ENCODE data around the gene METTL2A.
"Not testable (repeated sequence)": the region's sequence is repeated elsewhere in the genome, so short reads cannot be mapped to it uniquely, and the experiment has no call there.

DNA sequence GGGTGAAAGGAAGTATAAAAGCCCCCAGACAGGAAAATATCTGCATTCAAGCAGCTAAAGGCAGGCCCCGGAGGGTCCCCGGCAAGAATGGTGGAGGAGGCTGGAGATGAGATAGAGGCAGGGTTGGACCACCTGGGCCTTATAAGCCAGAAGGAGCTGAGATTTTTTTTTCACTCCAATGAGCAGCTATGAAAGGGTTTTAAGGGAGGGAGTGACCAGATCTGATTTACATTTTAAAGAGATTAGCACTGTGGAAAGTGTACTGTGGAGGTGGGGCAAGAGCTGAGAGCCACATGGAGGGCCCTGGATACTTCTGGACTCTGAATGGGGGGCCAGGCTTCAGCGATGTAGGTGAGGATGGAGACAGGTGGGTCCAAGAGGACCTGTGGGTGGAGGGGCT lies 40.7 kb downstream of the METTL2A start:
- TF ChIP-seq, protein P1, sequence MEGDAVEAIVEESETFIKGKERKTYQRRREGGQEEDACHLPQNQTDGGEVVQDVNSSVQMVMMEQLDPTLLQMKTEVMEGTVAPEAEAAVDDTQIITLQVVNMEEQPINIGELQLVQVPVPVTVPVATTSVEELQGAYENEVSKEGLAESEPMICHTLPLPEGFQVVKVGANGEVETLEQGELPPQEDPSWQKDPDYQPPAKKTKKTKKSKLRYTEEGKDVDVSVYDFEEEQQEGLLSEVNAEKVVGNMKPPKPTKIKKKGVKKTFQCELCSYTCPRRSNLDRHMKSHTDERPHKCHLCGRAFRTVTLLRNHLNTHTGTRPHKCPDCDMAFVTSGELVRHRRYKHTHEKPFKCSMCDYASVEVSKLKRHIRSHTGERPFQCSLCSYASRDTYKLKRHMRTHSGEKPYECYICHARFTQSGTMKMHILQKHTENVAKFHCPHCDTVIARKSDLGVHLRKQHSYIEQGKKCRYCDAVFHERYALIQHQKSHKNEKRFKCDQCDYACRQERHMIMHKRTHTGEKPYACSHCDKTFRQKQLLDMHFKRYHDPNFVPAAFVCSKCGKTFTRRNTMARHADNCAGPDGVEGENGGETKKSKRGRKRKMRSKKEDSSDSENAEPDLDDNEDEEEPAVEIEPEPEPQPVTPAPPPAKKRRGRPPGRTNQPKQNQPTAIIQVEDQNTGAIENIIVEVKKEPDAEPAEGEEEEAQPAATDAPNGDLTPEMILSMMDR (IDR thresholded peaks at IDR 0.05): not testable (repeated sequence)
- TF ChIP-seq POLR2A (IDR thresholded peaks at IDR 0.05): not testable (repeated sequence)
